Sigmoid colon (tissue), 7 donors: Measurements from ENCODE around the gene EFL1. TPM values are rescaled to one million over a fixed set of nuclear protein-coding genes. Genes with fewer than 3 reads are reported as not detected.
"Not testable (repeated sequence)": the region's sequence is repeated elsewhere in the genome, so short reads cannot be mapped to it uniquely, and the experiment has no call there.

Source experiments
- DNase-seq: peaks from one replicate; pipeline ENCODE4 v3.0.0-alpha.2; 2019
- H3K27ac ChIP-seq, 4 donors: fragments of 200-600 bp; sonication (generic); one replicate each; pipeline ENCODE4 v1.5.1; 2016 to 2019; ENCODE audit warnings: mild to moderate bottlenecking in 1 of 4
- H3K27me3 ChIP-seq, 3 donors: fragments of 200-600 bp; sonication (generic); one replicate each; pipeline ENCODE4 v1.5.1; 2019; ENCODE audit warnings: mild to moderate bottlenecking in 1 of 3
- H3K36me3 ChIP-seq, 4 donors: fragments of 200-600 bp; sonication (generic); one replicate each; pipeline ENCODE4 v1.5.1; 2016 to 2019
- H3K4me1 ChIP-seq, 4 donors: fragments of 200-600 bp; sonication (generic); one replicate each; pipeline ENCODE4 v1.5.1; 2017 to 2019
- H3K4me3 ChIP-seq, 4 donors: fragments of 200-600 bp; sonication (generic); one replicate each; pipeline ENCODE4 v1.5.1; 2017 to 2019; ENCODE audit warnings: mild to moderate bottlenecking in 2 of 4, moderate library complexity in 1 of 4
- H3K9me3 ChIP-seq, 4 donors: fragments of 200-600 bp in 3 of 4; sonication (generic) in 3 of 4; one replicate each; pipeline versions ENCODE4 v1.5.1 to v1.6.1; 2013 to 2019
- EP300 ChIP-seq, 4 donors: sonication (generic); formaldehyde crosslinking; IDR thresholded peaks; one replicate each; pipeline ENCODE4 v1.6.1; 2017; ENCODE audit warnings: antibody characterized with exemption in 4 of 4
- POLR2A ChIP-seq, 2 donors: fragments of 450-650 bp; IDR thresholded peaks; one replicate each; pipeline ENCODE4 v1.6.1; 2016; ENCODE audit warnings: antibody characterized with exemption in 2 of 2, mild to moderate bottlenecking in 2 of 2, moderate library complexity in 2 of 2
- POLR2AphosphoS5 ChIP-seq, 4 donors: sonication (generic); formaldehyde crosslinking; IDR thresholded peaks; one replicate each; pipeline ENCODE4 v1.6.1; 2017; ENCODE audit warnings: antibody characterized with exemption in 4 of 4
- WGBS, 2 donors: extraction: QIAGEN DNeasy Blood & Tissue Kit; methylation state at CpG; one replicate each; pipeline ENCODE4 v1.1.7; 2013; 5-methylcytosine and 5-hydroxymethylcytosine counted together
- intact Hi-C: fragments of 100-400 bp; cut with DNase I; formaldehyde crosslinking; loops from one replicate; pipeline ENCODE4 v1.15.1; 2023
- polyA plus RNA-seq, 3 donors: library from polyadenylated mRNA; stranded (reverse); fragments of 200-250 nt; gene quantifications; one replicate each; pipeline ENCODE4 v1.2.3, GENCODE V29; 2013
- total RNA-seq, 4 donors: library from RNA; depleted of rRNA; stranded (reverse); fragments of >200 nt; gene quantifications; one replicate each; pipeline ENCODE4 v1.1.0, GENCODE V29; 2016
- TF ChIP-seq, protein P1 (sequence below), 4 experiments: fragments of 450-650 bp in 3 of 4; fragments of 200-600 bp in 1 of 4; IDR thresholded peaks; one replicate each; pipeline ENCODE4 v1.5.1; 2016 to 2019; ENCODE audit warnings: antibody characterized with exemption in 4 of 4, mild to moderate bottlenecking in 3 of 4, moderate library complexity in 2 of 4
- donor health status: healthy with polysubstance abuse.
- donor health status: Bipolar disorder and iron deficiency.
- donor health status: healthy.

Gene EFL1
- total RNA-seq (10 to 100 TPM; 11.5 to 15.3 (median 12.8) TPM), polyA plus RNA-seq (10 to 100 TPM; 10.8 to 15.7 (median 14.0) TPM)

GRCh38 chr15:82262422-82263026 is at the start of gene EFL1, which contains the start of gene SAXO2:
TSS of gene EFL1 (minus strand) at chr15:82262734. CDS start at chr15:82261778, 956 bp downstream.
TSS of gene SAXO2 (plus strand) at chr15:82262818. CDS start at chr15:82262880, 62 bp downstream.
- peaks cover 0 to 13% (median 3%) of the 10 kb centered on the region in 4 donors for H3K36me3 ChIP-seq
- peak within 1 kb of the TSS; percentile 79 to 90 (median 88) for H3K4me3 ChIP-seq
- intact Hi-C loops, result no loop called here
- H3K27me3 ChIP-seq, result no peaks in the 10 kb centered on the region
- H3K9me3 ChIP-seq, result no peaks in the 10 kb centered on the region
- 0% methylated on average over 57 of the region's 57 CpGs for WGBS, 2 donors
- H3K4me1 ChIP-seq, result peaks cover 0 to 24% (median 19%) of the 10 kb centered on the region in 4 donors
- peak within 1 kb of the TSS; percentile 81 to 86 (median 82) for H3K27ac ChIP-seq
- peak in 1 of 2 donors; percentile 40 for TF ChIP-seq POLR2A (IDR thresholded peaks at IDR 0.05)
- no peak for TF ChIP-seq EP300 (IDR thresholded peaks at IDR 0.05)
- peak; percentile 44 to 75 (median 70) for TF ChIP-seq POLR2AphosphoS5 (IDR thresholded peaks at IDR 0.05)
- peak; percentile 95 for DNase-seq

- 84 to 93% methylated on average over 4 of the region's 5 CpGs for WGBS, 2 donors
- H3K4me3 ChIP-seq, DNase-seq, H3K9me3 ChIP-seq, H3K36me3 ChIP-seq, H3K4me1 ChIP-seq, intact Hi-C loops, H3K27me3 ChIP-seq, H3K27ac ChIP-seq: not testable (repeated sequence)
These were observed 48.8 kb upstream of the EFL1 start for GRCh38 chr15:82311321-82311720.

GRCh38 chr15:82309802-82310201 is 47.3 kb upstream of the EFL1 start:
- Histone ChIP-seq H3K9me3 (peaks cover 0 to 3% (median 0%) of the 10 kb centered on the region in 4 donors), H3K36me3 (no peaks in the 10 kb centered on the region), H3K27ac (no peak overlapping the region), H3K4me1 (no peaks in the 10 kb centered on the region), H3K27me3 (no peaks in the 10 kb centered on the region), H3K4me3 (no peak overlapping the region)
- intact Hi-C loops, result no loop called here
- WGBS, 2 donors, result 76 to 91% methylated on average over 2 of the region's 2 CpGs
- no peak for TF ChIP-seq POLR2A (IDR thresholded peaks at IDR 0.05)
- TF ChIP-seq, protein P1, sequence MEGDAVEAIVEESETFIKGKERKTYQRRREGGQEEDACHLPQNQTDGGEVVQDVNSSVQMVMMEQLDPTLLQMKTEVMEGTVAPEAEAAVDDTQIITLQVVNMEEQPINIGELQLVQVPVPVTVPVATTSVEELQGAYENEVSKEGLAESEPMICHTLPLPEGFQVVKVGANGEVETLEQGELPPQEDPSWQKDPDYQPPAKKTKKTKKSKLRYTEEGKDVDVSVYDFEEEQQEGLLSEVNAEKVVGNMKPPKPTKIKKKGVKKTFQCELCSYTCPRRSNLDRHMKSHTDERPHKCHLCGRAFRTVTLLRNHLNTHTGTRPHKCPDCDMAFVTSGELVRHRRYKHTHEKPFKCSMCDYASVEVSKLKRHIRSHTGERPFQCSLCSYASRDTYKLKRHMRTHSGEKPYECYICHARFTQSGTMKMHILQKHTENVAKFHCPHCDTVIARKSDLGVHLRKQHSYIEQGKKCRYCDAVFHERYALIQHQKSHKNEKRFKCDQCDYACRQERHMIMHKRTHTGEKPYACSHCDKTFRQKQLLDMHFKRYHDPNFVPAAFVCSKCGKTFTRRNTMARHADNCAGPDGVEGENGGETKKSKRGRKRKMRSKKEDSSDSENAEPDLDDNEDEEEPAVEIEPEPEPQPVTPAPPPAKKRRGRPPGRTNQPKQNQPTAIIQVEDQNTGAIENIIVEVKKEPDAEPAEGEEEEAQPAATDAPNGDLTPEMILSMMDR (IDR thresholded peaks at IDR 0.05), result no peak
- TF ChIP-seq EP300 (IDR thresholded peaks at IDR 0.05), result no peak
- no peak for TF ChIP-seq POLR2AphosphoS5 (IDR thresholded peaks at IDR 0.05)
- no peak for DNase-seq

DNA sequence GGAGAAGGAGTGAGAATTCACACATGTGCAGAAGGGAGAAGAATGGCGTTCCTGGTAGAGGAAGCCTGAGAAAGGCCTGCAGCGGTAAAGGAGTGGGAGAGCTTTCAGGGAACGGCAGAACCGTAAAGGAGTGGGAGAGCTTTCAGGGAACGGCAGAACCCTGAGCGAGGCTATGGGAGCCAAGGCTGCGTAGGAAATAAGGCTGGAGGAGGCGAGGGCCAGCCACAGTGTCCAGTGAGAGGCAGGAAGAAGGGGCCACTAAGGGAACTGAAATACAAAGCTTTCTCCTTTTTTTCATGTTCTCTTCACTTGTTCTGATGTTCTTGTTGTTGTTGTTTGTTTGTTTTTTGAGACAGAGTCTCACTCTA is 45.2 kb upstream of the EFL1 start:
- Histone ChIP-seq H3K4me3 (no peak overlapping the region), H3K27me3 (no peaks in the 10 kb centered on the region)
- 91 to 95% methylated on average over 7 to 8 of the region's 8 CpGs for WGBS, 2 donors

DNA sequence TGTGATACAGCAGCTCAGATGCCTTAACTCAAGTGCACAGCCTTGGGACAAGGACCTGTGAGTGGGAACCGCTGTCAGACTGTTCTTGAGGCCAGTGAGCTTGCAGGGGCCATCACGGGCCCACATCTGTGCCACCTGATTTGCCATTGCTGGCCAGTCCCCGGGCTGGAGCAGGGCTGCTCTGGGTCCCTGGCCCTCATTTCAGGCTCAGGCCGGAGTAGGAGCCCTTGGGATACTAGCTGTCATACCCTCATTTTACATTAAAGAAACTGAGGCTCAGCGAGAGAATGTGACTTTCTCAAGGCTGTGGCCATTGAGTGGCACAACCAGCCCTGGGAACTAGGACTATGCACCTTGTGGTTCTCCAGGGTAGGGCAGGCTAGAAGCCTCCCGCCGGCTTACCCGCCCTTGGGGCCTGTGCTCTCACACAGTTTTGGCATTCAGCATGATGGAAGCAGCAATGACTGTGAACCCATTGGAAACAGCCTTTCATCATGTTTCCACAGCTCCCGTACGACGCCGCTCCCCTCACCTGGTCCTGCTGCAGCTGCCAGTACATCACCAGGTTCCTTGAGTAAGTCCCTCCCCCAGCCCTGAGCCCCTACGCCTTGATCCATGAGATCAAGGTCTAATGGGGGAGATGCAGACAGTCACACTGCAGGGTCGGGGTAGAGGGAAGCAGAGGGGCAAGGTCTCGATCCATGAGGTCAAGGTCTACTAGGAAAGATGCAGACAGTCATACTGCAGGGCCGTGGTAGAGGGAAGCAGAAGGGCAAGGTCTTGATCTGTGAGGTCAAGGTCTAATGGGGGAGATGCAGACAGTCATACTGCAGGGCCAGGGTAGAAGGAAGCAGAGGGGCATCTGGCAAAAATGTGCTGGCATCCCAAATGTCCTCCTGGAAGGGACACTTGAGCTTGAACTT is 44.5 kb upstream of the EFL1 start:
- H3K4me3 ChIP-seq, result no peak overlapping the region
- H3K36me3 ChIP-seq, result no peaks in the 10 kb centered on the region
- WGBS, 2 donors, result 87% methylated on average over 16 of the region's 16 CpGs
- H3K27ac ChIP-seq, result no peak overlapping the region
- intact Hi-C loops, result no loop called here
- no peak for TF ChIP-seq POLR2A (IDR thresholded peaks at IDR 0.05)
- no peak for TF ChIP-seq EP300 (IDR thresholded peaks at IDR 0.05)
- TF ChIP-seq, protein P1 (IDR thresholded peaks at IDR 0.05), result no peak
- TF ChIP-seq POLR2AphosphoS5 (IDR thresholded peaks at IDR 0.05), result no peak
- DNase-seq, result peak; percentile 26
- peaks cover 0 to 3% (median 0%) of the 10 kb centered on the region in 4 donors for H3K9me3 ChIP-seq
- no peaks in the 10 kb centered on the region for H3K27me3 ChIP-seq
- no peaks in the 10 kb centered on the region for H3K4me1 ChIP-seq

More for the DNA sequence above, 45.2 kb upstream of the EFL1 start:
- H3K9me3 ChIP-seq, result peaks cover 0 to 3% (median 0%) of the 10 kb centered on the region in 4 donors
- DNase-seq, result no peak
- intact Hi-C loops, result no loop called here
- TF ChIP-seq, protein P1 (IDR thresholded peaks at IDR 0.05), result no peak
- TF ChIP-seq POLR2A (IDR thresholded peaks at IDR 0.05), result no peak
- no peak for TF ChIP-seq POLR2AphosphoS5 (IDR thresholded peaks at IDR 0.05)
- TF ChIP-seq EP300 (IDR thresholded peaks at IDR 0.05), result no peak
- H3K4me1 ChIP-seq, result no peaks in the 10 kb centered on the region
- H3K27ac ChIP-seq, result no peak overlapping the region
- no peaks in the 10 kb centered on the region for H3K36me3 ChIP-seq
